NCI-H1105 treated with DMSO at 0.1 percent for 48 hours (cell line): Measurements from ENCODE around the gene COL7A1.

Source experiments
- DNase-seq: peaks from one replicate; lab custom pipeline; 2025; lab: John Stamatoyannopoulos, UW

The COL7A1 gene

DNA sequence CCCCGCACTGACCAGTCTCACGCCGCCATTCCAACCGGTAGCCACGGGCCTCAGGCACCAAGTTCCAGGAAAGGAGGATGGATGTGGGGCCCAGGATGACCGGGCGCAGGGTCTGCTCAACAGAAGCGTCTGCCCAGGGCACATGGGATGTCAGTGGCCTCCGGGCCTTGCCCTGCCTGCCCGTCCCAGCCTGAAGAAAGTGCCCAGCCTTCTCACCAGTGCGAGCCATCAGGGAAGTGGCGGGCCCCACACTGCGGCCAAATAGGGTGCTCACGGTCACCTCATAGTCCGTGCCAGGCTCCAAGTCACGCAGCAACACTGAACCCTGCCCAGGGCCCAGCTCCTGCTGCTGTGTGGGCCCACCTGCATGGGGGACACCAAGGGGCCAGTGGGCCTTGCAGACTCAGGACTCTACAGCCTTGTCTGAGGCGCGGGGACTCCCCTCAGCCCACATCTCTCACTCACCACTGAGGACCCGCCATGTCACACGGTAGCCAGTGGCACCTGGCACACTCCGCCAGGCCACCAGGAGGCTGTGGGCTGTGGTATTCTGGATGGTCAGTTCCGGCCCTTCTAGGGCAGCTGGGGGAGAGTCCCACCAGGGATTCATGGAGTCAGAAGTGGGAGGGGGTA, 3.1 kb downstream of the COL7A1 start:
- DNase-seq: no peak

GRCh38 chr3:48591436-48591835, 3.7 kb downstream of the COL7A1 start:
- no peak for DNase-seq

DNA sequence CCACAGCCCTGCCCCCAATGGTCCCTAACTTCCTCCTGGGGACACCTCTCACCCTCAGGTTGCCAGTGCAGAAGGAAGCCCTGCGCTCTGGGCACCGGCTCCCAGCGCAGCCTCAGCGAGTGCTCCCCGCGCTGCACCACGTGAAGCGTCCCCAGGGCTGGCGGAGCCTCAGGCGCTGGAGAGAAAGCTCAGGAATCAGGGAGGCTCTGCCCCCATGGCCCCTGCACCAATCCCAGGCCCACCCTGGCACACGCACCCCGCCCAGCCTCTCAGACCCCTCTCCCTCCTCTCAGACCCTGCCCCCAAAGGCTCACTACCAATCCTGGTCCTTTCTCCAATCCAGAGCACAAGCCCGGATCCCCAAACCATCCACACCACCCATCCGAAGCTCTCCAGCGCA, 6.9 kb downstream of the COL7A1 start:
- DNase-seq: no peak

- no peak for DNase-seq
Measured at GRCh38 chr3:48587686-48588085, 7.4 kb downstream of the COL7A1 start.

- DNase-seq: no peak
Measured at GRCh38 chr3:48585411-48585810, 9.7 kb downstream of the COL7A1 start.

DNA sequence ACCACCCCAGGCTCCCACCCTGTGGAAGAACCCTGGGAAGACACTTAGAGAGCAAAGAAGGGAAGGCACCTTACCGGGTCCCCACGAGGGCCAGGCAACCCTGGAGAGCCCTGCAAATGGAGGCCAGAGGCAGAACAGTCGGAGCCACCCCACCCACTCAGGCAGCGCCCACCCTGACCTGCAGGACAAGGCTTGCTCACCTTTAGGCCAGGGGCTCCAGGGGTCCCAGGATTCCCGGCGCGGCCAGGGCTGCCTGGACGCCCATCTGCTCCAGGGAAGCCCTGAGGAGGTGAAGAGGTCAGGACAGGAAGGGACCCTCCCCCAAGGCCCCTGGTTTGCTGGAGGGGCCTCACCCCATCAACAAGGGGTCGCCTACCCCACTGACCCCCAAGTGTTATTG, 10.3 kb downstream of the COL7A1 start:
- DNase-seq: no peak

DNA sequence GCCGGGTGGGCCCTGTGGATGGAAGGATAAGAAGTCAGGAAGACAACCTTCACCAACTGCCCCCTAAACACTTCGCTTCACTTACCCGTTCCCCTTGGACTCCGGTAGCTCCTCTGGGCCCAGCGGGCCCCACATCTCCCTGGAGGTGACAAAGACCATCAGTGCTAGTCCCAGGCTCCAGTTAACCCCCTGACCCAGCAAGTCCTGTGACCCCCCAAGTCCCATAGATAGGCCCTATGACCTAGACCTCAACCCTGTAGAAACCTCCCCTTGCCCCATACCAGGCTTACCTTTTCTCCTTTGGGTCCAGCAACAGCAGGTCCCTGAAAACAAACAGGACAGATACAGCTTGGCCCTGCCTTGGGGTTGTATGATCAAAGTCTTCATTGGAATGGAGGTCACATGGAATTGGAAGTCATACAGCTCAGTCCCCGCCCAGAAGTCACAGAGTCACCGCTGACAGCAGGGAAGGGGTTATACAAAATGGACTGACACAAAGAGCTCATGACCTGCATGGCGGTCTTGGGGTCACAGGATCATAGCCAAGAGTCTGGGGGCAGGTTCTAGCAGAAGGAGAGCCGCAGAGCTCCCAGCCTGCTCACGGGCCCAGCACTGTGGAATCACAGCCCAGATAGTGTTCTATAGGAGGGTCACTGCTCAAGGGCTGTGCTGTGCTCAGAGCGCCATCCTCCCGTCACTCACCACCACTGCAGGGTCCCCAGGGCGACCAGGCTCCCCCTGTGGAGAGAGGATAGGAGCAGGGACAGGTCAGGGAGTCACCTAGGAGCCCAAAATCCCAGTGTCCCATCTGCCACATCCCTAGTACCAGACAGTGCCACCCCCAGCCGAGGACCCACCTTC, 13.3 kb downstream of the COL7A1 start:
- DNase-seq: no peak

- DNase-seq: no peak
Measured at GRCh38 chr3:48576647-48577046, 18.5 kb downstream of the COL7A1 start.

GRCh38 chr3:48575366-48575765, 19.8 kb downstream of the COL7A1 start:
- DNase-seq: no peak

- DNase-seq: no peak
Measured at GRCh38 chr3:48573973-48574585, 21.1 kb downstream of the COL7A1 start.

DNA sequence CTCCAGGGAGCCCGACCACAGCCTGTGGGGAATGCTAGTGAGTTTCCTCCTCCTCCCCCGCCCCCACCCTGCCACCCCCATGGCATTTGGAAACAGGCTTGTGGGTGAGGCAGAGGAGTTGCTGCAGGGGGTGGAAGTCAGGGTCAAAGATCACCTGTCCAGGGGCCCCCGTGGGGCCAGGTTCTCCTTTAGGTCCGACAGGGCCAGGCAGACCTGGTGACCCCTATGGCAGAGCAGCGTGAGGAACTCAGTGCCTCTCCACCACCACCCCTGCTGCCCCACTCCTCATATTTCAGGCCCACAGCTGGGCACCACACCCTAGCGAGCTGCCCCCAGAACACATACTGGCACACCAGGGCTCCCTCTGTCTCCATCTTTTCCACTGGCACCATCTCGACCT, 22.6 kb downstream of the COL7A1 start:
- no peak for DNase-seq

DNA sequence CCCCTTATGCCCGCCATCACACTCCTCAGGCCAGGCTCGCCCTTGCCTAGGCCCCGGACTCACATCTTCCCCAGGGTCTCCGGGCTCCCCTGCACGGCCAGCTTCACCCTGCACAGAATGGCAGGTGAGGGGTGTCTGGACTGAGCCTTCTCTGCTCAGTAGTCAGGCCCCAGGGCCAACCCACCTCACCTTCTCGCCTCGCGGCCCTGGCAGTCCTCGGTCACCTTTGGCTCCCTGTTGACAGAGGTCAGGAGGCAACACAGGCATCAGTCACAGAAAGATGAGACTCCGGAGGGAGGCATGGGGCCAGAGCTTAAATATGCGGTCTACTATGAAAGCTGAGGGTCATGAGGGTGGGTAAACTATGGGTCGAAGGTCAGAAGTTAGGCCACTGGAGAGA, 23.2 kb downstream of the COL7A1 start:
- no peak for DNase-seq

- DNase-seq: no peak
Measured at GRCh38 chr3:48569808-48570450, 25.2 kb downstream of the COL7A1 start.

DNA sequence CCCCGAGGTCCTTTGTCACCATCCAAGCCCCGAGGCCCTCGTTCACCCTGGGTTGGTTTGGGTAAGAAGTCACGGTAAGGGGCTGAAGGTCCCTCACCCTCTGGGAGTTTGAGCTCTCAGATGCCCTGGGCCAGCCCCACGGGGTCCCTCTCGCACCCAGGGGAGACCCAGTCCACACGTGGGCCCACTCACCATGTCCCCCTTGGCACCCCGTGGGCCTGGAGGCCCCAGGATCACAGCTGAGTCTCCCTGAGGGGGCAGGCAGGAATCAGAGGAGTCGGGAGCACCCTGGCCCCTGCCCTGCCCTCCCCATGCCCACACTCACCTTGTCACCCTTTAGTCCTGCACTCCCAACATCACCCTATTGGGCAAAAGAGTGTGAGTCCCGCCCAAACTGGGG, 25.7 kb downstream of the COL7A1 start:
- no peak for DNase-seq

GRCh38 chr3:48568476-48568875, 26.7 kb downstream of the COL7A1 start:
- no peak for DNase-seq

GRCh38 chr3:48567500-48567899, 27.6 kb downstream of the COL7A1 start:
- no peak for DNase-seq

DNA sequence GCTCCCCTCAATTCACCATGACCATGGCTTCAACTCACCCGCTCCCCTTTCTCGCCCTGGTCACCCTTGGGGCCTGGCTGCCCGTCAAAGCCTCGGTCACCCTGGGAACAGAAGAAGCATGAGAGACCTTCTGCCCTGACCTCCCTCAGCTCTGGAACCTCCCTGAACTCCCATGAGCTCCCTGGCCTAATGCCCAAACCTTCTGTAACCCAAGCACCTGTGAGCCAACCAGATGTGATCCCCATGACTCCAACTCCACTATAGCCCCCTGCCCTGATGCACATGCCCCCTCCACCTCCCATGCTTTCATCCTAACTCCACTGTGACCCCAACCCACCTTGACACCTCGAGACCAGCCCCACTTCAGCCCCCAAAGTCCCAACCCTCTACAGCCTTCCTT, 28.0 kb downstream of the COL7A1 start:
- DNase-seq: no peak

- DNase-seq: no peak
Measured at GRCh38 chr3:48566401-48566760, 28.7 kb downstream of the COL7A1 start.

GRCh38 chr3:48565591-48566400, 29.3 kb downstream of the COL7A1 start:
- DNase-seq: no peak

GRCh38 chr3:48565186-48565585, 29.9 kb downstream of the COL7A1 start:
- DNase-seq: no peak

GRCh38 chr3:48564667-48565066, 30.5 kb downstream of the COL7A1 start:
- DNase-seq: no peak

- DNase-seq: no peak
Measured at GRCh38 chr3:48564022-48564421, 31.1 kb downstream of the COL7A1 start.
